CD14-positive monocyte (primary cell): ENCODE measurements around the gene TRPV4. TPM values are rescaled to one million over a fixed set of nuclear protein-coding genes. Genes with fewer than 3 reads are reported as not detected.
A peak's percentile ranks its signal among the peaks of the same experiment; 100 is the strongest.
"Not testable (repeated sequence)": the region's sequence is repeated elsewhere in the genome, so short reads cannot be mapped to it uniquely, and the experiment has no call there.

Source experiments
- DNase-seq, 3 donors: peaks; one replicate each; pipeline ENCODE4 v3.0.0-alpha.2; 2011 to 2022
- H2AFZ ChIP-seq: 2 replicates; pipeline ENCODE4 v1.6.0; 2012; ENCODE audit warnings: mild to moderate bottlenecking, low read depth, low read length, inconsistent platforms; ENCODE audit not compliant: insufficient read depth, poor library complexity, severe bottlenecking
- H3K27ac ChIP-seq, 2 donors: 1 replicate in 1 of 2; 2 replicates in 1 of 2; pipeline ENCODE4 v1.5.1; 2012 to 2013; ENCODE audit warnings: low read length in 2 of 2, control low read depth in 1 of 2, inconsistent platforms in 1 of 2, low read depth in 1 of 2, mild to moderate bottlenecking in 1 of 2
- H3K27me3 ChIP-seq, 2 donors: one replicate each; pipeline versions ENCODE4 v1.6.0 to v1.6.1; 2011 to 2013; ENCODE audit warnings: low read length in 2 of 2; ENCODE audit not compliant: control insufficient read depth in 2 of 2, insufficient read depth in 2 of 2
- H3K36me3 ChIP-seq, 2 donors: replicated peaks in 1 of 2; 1 replicate in 1 of 2; 2 replicates in 1 of 2; pipeline versions ENCODE4 v1.5.1 to v1.6.1; 2012 to 2013; ENCODE audit warnings: low read length in 2 of 2, control low read depth in 1 of 2, inconsistent platforms in 1 of 2, mild to moderate bottlenecking in 1 of 2; ENCODE audit not compliant: insufficient read depth in 2 of 2, control insufficient read depth in 1 of 2
- H3K4me1 ChIP-seq, 2 donors: 1 replicate in 1 of 2; 2 replicates in 1 of 2; pipeline versions ENCODE4 v1.5.1 to v1.6.1; 2012 to 2013; ENCODE audit warnings: low read length in 2 of 2, control low read depth in 1 of 2, inconsistent platforms in 1 of 2, mild to moderate bottlenecking in 1 of 2, moderate library complexity in 1 of 2; ENCODE audit not compliant: insufficient read depth in 2 of 2, control insufficient read depth in 1 of 2
- H3K4me2 ChIP-seq: replicated peaks from 2 replicates; pipeline ENCODE3; 2012; ENCODE audit warnings: low read length, moderate library complexity, mild to moderate bottlenecking; ENCODE audit not compliant: poor library complexity, severe bottlenecking; ENCODE audit errors: extremely low read depth
- H3K4me3 ChIP-seq, 3 experiments: fragments of 200-600 bp in 1 of 3; sonication (generic) in 1 of 3; replicated peaks in 1 of 3; 1 replicate in 2 of 3; 2 replicates in 1 of 3; pipeline ENCODE4 v1.5.1; 2011 to 2013; ENCODE audit warnings: low read length in 3 of 3, mild to moderate bottlenecking in 3 of 3, control low read depth in 2 of 3, low read depth in 2 of 3, inconsistent platforms in 1 of 3, moderate library complexity in 1 of 3
- H3K79me2 ChIP-seq: 2 replicates; pipeline ENCODE4 v1.6.0; 2012; ENCODE audit warnings: mild to moderate bottlenecking, control low read depth, inconsistent platforms, low read length, moderate library complexity; ENCODE audit not compliant: insufficient read depth
- H3K9ac ChIP-seq: 2 replicates; pipeline ENCODE4 v1.6.0; 2017; ENCODE audit warnings: low read length, mild to moderate bottlenecking; ENCODE audit not compliant: insufficient read depth, poor library complexity, severe bottlenecking
- H3K9me3 ChIP-seq, 2 donors: replicated peaks in 1 of 2; 1 replicate in 1 of 2; 2 replicates in 1 of 2; pipeline versions ENCODE4 v1.5.1 to v1.6.1; 2012 to 2013; ENCODE audit warnings: low read length in 2 of 2, control low read depth in 1 of 2; ENCODE audit not compliant: control insufficient read depth in 1 of 2, insufficient read depth in 1 of 2
- H4K20me1 ChIP-seq: 2 replicates; pipeline ENCODE4 v1.6.0; 2012; ENCODE audit warnings: mild to moderate bottlenecking, low read length, control low read depth, moderate library complexity; ENCODE audit not compliant: insufficient read depth
- H3K27ac Mint-ChIP-seq, 7 donors: one replicate each; pipeline ENCODE4 v1.8.0; 2020; ENCODE audit warnings: mild to moderate bottlenecking in 7 of 7, mixed read lengths in 7 of 7, moderate library complexity in 6 of 7, inconsistent platforms in 2 of 7
- H3K27me3 Mint-ChIP-seq, 3 donors: one replicate each; pipeline ENCODE4 v1.8.0; 2021 to 2022; ENCODE audit warnings: low read depth in 3 of 3, mild to moderate bottlenecking in 3 of 3, mixed read lengths in 3 of 3, moderate library complexity in 3 of 3, inconsistent platforms in 1 of 3
- H3K36me3 Mint-ChIP-seq, 2 donors: one replicate each; pipeline ENCODE4 v1.8.0; 2020; ENCODE audit warnings: mixed read lengths in 2 of 2, inconsistent platforms in 1 of 2, mild to moderate bottlenecking in 1 of 2
- H3K4me1 Mint-ChIP-seq: one replicate; pipeline ENCODE4 v1.8.0; 2020; ENCODE audit warnings: mild to moderate bottlenecking, mixed read lengths
- H3K4me3 Mint-ChIP-seq, 2 donors: one replicate each; pipeline ENCODE4 v1.8.0; 2020; ENCODE audit warnings: mild to moderate bottlenecking in 2 of 2, mixed read lengths in 2 of 2, moderate library complexity in 1 of 2
- H3K9me3 Mint-ChIP-seq, 7 donors: one replicate each; pipeline ENCODE4 v1.8.0; 2020 to 2022; ENCODE audit warnings: mixed read lengths in 7 of 7, mild to moderate bottlenecking in 6 of 7, moderate library complexity in 6 of 7, inconsistent platforms in 2 of 7
- CTCF ChIP-seq: fragments of 200-600 bp; IDR thresholded peaks from one replicate; pipeline ENCODE4 v1.8.0; 2022; ENCODE audit warnings: antibody characterized with exemption, mild to moderate bottlenecking
- WGBS: methylation state at CpG from one replicate; pipeline ENCODE4 v1.1.5; 2013; ENCODE audit warnings: missing lambda C conversion rate; ENCODE audit not compliant: insufficient coverage; 5-methylcytosine and 5-hydroxymethylcytosine counted together
- intact Hi-C, 2 donors: fragments of 100-400 bp; cut with micrococcal nuclease; formaldehyde crosslinking; loops; one replicate each; pipeline versions ENCODE4 v1.15.0 to v1.15.1; 2023
- polyA plus RNA-seq, 3 donors: library from polyadenylated mRNA; depleted of rRNA in 1 of 3; unstranded in 2 of 3; stranded (reverse) in 1 of 3; fragments of 300-500 nt in 2 of 3; fragments of >200 nt in 1 of 3; fragmentation: Illumina TruSeq in 2 of 3; gene quantifications; 1 replicate in 2 of 3; 2 replicates in 1 of 3; pipeline ENCODE4 v1.2.3, GENCODE V29; 2012 to 2021

TRPV4 gene
- polyA plus RNA-seq, 3 donors, result 0.64 to 3.1 (median 2.0) TPM

- Histone ChIP-seq H4K20me1 (peaks cover 13% of the 10 kb centered on the region), H3K27me3 (no peaks in the 10 kb centered on the region), H3K79me2 (peaks cover 4% of the 10 kb centered on the region), H3K4me1 (peaks cover 6 to 9% of the 10 kb centered on the region in 2 donors), H3K4me2 (no peak overlapping the region), H3K36me3 (peaks cover 59 to 78% of the 10 kb centered on the region in 2 donors), H3K27ac (no peak overlapping the region), H2AFZ (no peak overlapping the region), H3K4me3 (no peak overlapping the region), H3K9ac (no peak overlapping the region), H3K9me3 (no peaks in the 10 kb centered on the region)
- Mint-ChIP-seq H3K9me3 (peaks cover 0 to 1% (median 0%) of the 10 kb centered on the region in 7 donors), H3K27me3 (no peaks in the 10 kb centered on the region), H3K4me1 (peaks cover 9% of the 10 kb centered on the region), H3K36me3 (peaks cover 59 to 78% of the 10 kb centered on the region in 2 donors), H3K27ac (peak overlapping the region in 2 of 7 donors; percentile 37 to 78), H3K4me3 (no peak overlapping the region)
- intact Hi-C loops, result loop anchor here (2.0 to 10.0 kb wide), 2 partner anchors 49 to 71 kb away; partner anchors contain the start of gene TCHP (in 1 of the 2)
- no peak for DNase-seq
- no peak for TF ChIP-seq CTCF
- WGBS, result over 99% methylated on average over 11 of the region's 14 CpGs
These were observed 22.2 kb upstream of the TRPV4 start for GRCh38 chr12:109855377-109855776.

- 60% methylated on average over 1 of the region's 6 CpGs for WGBS
- intact Hi-C loops, result loop anchor here in 1 of 2 donors (5.0 to 10.0 kb wide), 2 partner anchors 54 to 77 kb away; partner anchors contain the start of gene TCHP
- not testable (repeated sequence) for H3K9me3 ChIP-seq, DNase-seq, H3K27me3 Mint-ChIP-seq, H3K79me2 ChIP-seq, H3K4me3 Mint-ChIP-seq, H3K4me3 ChIP-seq, H3K9me3 Mint-ChIP-seq, H4K20me1 ChIP-seq, H3K27me3 ChIP-seq, H3K4me2 ChIP-seq, H2AFZ ChIP-seq, H3K9ac ChIP-seq, H3K27ac ChIP-seq
- peaks cover 27 to 36% of the 10 kb centered on the region in 2 donors for H3K36me3 Mint-ChIP-seq
- H3K4me1 Mint-ChIP-seq, result peaks cover 51% of the 10 kb centered on the region
- Histone ChIP-seq H3K36me3 (peaks cover 25 to 41% of the 10 kb centered on the region in 2 donors), H3K4me1 (peaks cover 54 to 57% of the 10 kb centered on the region in 2 donors)
- H3K27ac Mint-ChIP-seq, result peak overlapping the region in 1 of 7 donors; percentile 23
These were observed 17.3 kb upstream of the TRPV4 start for GRCh38 chr12:109850518-109850917.
